Measurements from ENCODE around the gene TM2D1.

TM2D1 gene

DNA sequence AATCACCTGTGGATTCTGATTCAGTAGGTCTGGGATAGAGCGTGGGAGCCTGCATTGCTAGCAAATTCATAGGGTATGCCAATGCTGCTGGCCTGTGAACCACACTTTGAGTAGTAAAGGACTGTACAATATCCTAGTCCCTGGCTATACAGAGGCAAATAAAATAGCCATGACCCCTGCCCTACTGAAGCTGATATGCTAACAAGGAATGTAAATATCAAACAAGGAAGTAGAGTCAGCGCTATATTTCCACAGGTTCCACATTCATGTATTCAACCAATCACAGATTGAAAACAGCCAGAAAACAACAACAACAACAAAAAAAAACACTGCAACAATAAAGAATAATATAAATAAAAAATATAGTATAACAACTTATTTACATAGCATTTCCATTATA, 77.8 kb downstream of the TM2D1 start:
- H3K4me3 ChIP-seq (ENCODE audit: low read depth in 1 of 5, low read length in 5 of 5): no peak overlapping the region
- H3K9ac ChIP-seq (ENCODE audit: low read length in 5 of 5): no peak overlapping the region
- peaks cover 0 to 5% (median 0%) of the 10 kb centered on the region in 5 donors for H3K4me1 ChIP-seq (ENCODE audit: control insufficient read depth in 5 of 5, insufficient read depth in 5 of 5, low read length in 5 of 5)
- H3K27me3 ChIP-seq (ENCODE audit: control insufficient read depth in 5 of 5, insufficient read depth in 4 of 5, low read length in 5 of 5): no peaks in the 10 kb centered on the region
- H3K9me3 ChIP-seq (ENCODE audit: control insufficient read depth in 5 of 5, low read length in 5 of 5): no peaks in the 10 kb centered on the region
- no peaks in the 10 kb centered on the region for H3K36me3 ChIP-seq (ENCODE audit: control insufficient read depth in 5 of 5, insufficient read depth in 5 of 5, low read length in 5 of 5)
- no peak overlapping the region for H3K27ac ChIP-seq (ENCODE audit: low read depth, low read length)

- Histone ChIP-seq H3K27me3 (ENCODE audit: control insufficient read depth in 5 of 5, insufficient read depth in 4 of 5, low read length in 5 of 5) (no peaks in the 10 kb centered on the region), H3K9me3 (ENCODE audit: control insufficient read depth in 5 of 5, low read length in 5 of 5) (no peaks in the 10 kb centered on the region), H3K36me3 (ENCODE audit: control insufficient read depth in 5 of 5, insufficient read depth in 5 of 5, low read length in 5 of 5) (no peaks in the 10 kb centered on the region), H3K4me3 (ENCODE audit: low read depth in 1 of 5, low read length in 5 of 5) (no peak overlapping the region), H3K4me1 (ENCODE audit: control insufficient read depth in 5 of 5, insufficient read depth in 5 of 5, low read length in 5 of 5) (peaks cover 0 to 18% (median 15%) of the 10 kb centered on the region in 5 donors), H3K27ac (ENCODE audit: low read depth, low read length) (no peak overlapping the region), H3K9ac (ENCODE audit: low read length in 5 of 5) (no peak overlapping the region)
Observed at GRCh38 chr1:61645476-61645875, 79.5 kb downstream of the TM2D1 start.

GRCh38 chr1:61644303-61644702, 80.6 kb downstream of the TM2D1 start:
- Histone ChIP-seq H3K27ac (ENCODE audit: low read depth, low read length) (no peak overlapping the region), H3K9me3 (ENCODE audit: control insufficient read depth in 5 of 5, low read length in 5 of 5) (no peaks in the 10 kb centered on the region), H3K27me3 (ENCODE audit: control insufficient read depth in 5 of 5, insufficient read depth in 4 of 5, low read length in 5 of 5) (no peaks in the 10 kb centered on the region), H3K36me3 (ENCODE audit: control insufficient read depth in 5 of 5, insufficient read depth in 5 of 5, low read length in 5 of 5) (no peaks in the 10 kb centered on the region), H3K4me3 (ENCODE audit: low read depth in 1 of 5, low read length in 5 of 5) (no peak overlapping the region), H3K4me1 (ENCODE audit: control insufficient read depth in 5 of 5, insufficient read depth in 5 of 5, low read length in 5 of 5) (peaks cover 0 to 22% (median 18%) of the 10 kb centered on the region in 5 donors), H3K9ac (ENCODE audit: low read length in 5 of 5) (no peak overlapping the region)

GRCh38 chr1:61642475-61643232, 82.3 kb downstream of the TM2D1 start:
- no peak overlapping the region for H3K4me3 ChIP-seq (ENCODE audit: low read depth in 1 of 5, low read length in 5 of 5)
- no peaks in the 10 kb centered on the region for H3K36me3 ChIP-seq (ENCODE audit: control insufficient read depth in 5 of 5, insufficient read depth in 5 of 5, low read length in 5 of 5)
- no peak overlapping the region for H3K9ac ChIP-seq (ENCODE audit: low read length in 5 of 5)
- no peaks in the 10 kb centered on the region for H3K9me3 ChIP-seq (ENCODE audit: control insufficient read depth in 5 of 5, low read length in 5 of 5)
- no peak overlapping the region for H3K27ac ChIP-seq (ENCODE audit: low read depth, low read length)
- H3K27me3 ChIP-seq (ENCODE audit: control insufficient read depth in 5 of 5, insufficient read depth in 4 of 5, low read length in 5 of 5): no peaks in the 10 kb centered on the region
- peaks cover 0 to 34% (median 31%) of the 10 kb centered on the region in 5 donors for H3K4me1 ChIP-seq (ENCODE audit: control insufficient read depth in 5 of 5, insufficient read depth in 5 of 5, low read length in 5 of 5)

DNA sequence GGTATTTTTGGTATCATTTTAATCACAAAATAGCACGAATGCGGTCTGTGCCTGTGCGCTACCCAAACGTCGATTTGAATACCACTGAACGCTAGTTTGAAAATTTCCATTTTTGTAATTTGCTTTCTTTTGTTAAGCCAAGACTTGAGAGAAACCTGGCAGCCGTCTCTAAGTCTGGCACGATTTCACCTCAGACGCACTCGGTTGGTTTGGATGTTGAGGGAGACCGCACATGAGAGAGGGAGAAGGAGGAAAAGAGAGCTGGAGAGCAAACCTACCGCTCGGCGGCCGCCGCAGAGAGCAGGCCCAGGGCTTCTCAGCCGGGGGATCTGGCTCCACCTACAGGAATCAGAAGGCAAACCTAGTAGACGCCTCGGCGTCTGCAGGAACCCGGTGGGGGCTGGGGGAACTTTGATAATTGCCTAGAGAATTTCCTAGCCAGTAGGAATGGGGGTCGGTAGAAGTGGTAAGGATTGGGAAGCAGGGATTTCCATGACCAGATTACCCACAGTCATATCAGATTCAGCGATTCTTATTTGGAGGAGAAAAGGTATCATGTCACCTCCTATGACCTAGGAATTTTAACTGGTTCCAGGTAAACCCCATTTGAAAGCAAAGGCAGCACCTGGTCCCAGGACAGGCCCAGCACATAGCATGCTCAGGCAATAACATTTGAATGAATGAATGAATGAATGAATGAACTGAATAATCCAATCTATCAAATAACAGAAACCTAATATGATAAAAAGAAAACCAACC, 83.2 kb downstream of the TM2D1 start:
- Histone ChIP-seq H3K27ac (ENCODE audit: low read depth, low read length) (peak overlapping the region; percentile 58), H3K9ac (ENCODE audit: low read length in 5 of 5) (peak overlapping the region; percentile 51 to 70 (median 60)), H3K9me3 (ENCODE audit: control insufficient read depth in 5 of 5, low read length in 5 of 5) (no peaks in the 10 kb centered on the region), H3K4me1 (ENCODE audit: control insufficient read depth in 5 of 5, insufficient read depth in 5 of 5, low read length in 5 of 5) (peaks cover 0 to 39% (median 31%) of the 10 kb centered on the region in 5 donors), H3K4me3 (ENCODE audit: low read depth in 1 of 5, low read length in 5 of 5) (peak overlapping the region; percentile 41 to 72 (median 56)), H3K36me3 (ENCODE audit: control insufficient read depth in 5 of 5, insufficient read depth in 5 of 5, low read length in 5 of 5) (no peaks in the 10 kb centered on the region), H3K27me3 (ENCODE audit: control insufficient read depth in 5 of 5, insufficient read depth in 4 of 5, low read length in 5 of 5) (no peaks in the 10 kb centered on the region)

DNA sequence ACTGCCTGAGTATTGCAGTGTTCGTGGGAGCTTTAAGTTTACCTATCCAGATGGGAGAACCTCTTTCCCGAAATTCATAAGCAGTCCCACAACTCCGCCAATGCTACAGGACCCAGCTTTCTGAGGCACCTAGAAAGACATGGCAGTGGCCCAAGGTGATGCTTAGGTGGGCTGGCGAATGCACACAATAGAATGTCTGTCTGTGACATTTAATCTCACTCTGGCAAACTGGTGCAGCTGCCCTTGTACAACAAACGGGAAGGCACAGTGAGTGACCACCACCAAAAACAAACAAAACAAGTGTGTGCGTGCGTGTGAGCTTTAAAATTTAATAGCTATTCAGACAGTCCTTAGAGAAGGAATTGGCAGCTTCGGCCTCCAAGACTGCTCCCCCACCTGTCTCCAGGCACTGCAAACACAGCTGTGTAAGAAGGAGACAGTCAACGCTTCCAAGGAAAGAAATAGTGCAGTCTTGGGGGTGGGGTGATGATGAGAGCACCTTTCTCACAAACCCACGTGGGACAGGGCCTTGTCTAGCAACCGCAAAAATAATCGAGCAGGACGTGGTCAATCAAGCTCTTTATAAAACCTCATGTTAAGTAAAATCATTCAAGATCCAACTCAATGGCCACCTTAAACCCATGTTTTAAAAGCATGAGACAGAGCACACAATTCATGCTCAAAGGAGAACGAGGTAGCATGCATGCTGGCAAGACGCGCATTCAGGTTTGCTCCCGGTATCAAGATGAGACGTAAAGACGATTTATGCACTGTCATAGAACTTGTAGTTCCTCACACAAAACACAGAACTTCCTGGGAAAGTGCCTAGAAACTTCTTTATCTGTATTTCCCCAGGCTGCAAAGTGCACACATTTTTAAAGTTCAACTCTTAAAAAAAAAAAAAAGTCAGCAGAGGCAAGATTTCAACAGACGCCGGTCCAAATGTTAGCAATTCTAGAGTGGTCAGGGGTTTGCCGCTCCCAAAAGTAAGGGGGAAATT, 84.1 kb downstream of the TM2D1 start:
- peak overlapping the region; percentile 51 to 70 (median 60) for H3K9ac ChIP-seq (ENCODE audit: low read length in 5 of 5)

GRCh38 chr1:61639608-61640336, 85.2 kb downstream of the TM2D1 start:
- Histone ChIP-seq H3K9me3 (ENCODE audit: control insufficient read depth in 5 of 5, low read length in 5 of 5) (no peaks in the 10 kb centered on the region), H3K36me3 (ENCODE audit: control insufficient read depth in 5 of 5, insufficient read depth in 5 of 5, low read length in 5 of 5) (no peaks in the 10 kb centered on the region), H3K4me1 (ENCODE audit: control insufficient read depth in 5 of 5, insufficient read depth in 5 of 5, low read length in 5 of 5) (peaks cover 0 to 40% (median 31%) of the 10 kb centered on the region in 5 donors), H3K4me3 (ENCODE audit: low read depth in 1 of 5, low read length in 5 of 5) (no peak overlapping the region), H3K27me3 (ENCODE audit: control insufficient read depth in 5 of 5, insufficient read depth in 4 of 5, low read length in 5 of 5) (no peaks in the 10 kb centered on the region), H3K9ac (ENCODE audit: low read length in 5 of 5) (no peak overlapping the region), H3K27ac (ENCODE audit: low read depth, low read length) (no peak overlapping the region)

More for the DNA sequence above, 84.1 kb downstream of the TM2D1 start:
- peak overlapping the region; percentile 41 to 72 (median 56) for H3K4me3 ChIP-seq (ENCODE audit: low read depth in 1 of 5, low read length in 5 of 5)
- no peaks in the 10 kb centered on the region for H3K36me3 ChIP-seq (ENCODE audit: control insufficient read depth in 5 of 5, insufficient read depth in 5 of 5, low read length in 5 of 5)
- peak overlapping the region; percentile 58 for H3K27ac ChIP-seq (ENCODE audit: low read depth, low read length)
- no peaks in the 10 kb centered on the region for H3K9me3 ChIP-seq (ENCODE audit: control insufficient read depth in 5 of 5, low read length in 5 of 5)
- no peaks in the 10 kb centered on the region for H3K27me3 ChIP-seq (ENCODE audit: control insufficient read depth in 5 of 5, insufficient read depth in 4 of 5, low read length in 5 of 5)
- H3K4me1 ChIP-seq (ENCODE audit: control insufficient read depth in 5 of 5, insufficient read depth in 5 of 5, low read length in 5 of 5): peaks cover 0 to 40% (median 31%) of the 10 kb centered on the region in 5 donors

GRCh38 chr1:61638911-61639605, 85.9 kb downstream of the TM2D1 start:
- Histone ChIP-seq H3K27ac (ENCODE audit: low read depth, low read length) (no peak overlapping the region), H3K27me3 (ENCODE audit: control insufficient read depth in 5 of 5, insufficient read depth in 4 of 5, low read length in 5 of 5) (no peaks in the 10 kb centered on the region), H3K36me3 (ENCODE audit: control insufficient read depth in 5 of 5, insufficient read depth in 5 of 5, low read length in 5 of 5) (no peaks in the 10 kb centered on the region), H3K4me3 (ENCODE audit: low read depth in 1 of 5, low read length in 5 of 5) (no peak overlapping the region), H3K9ac (ENCODE audit: low read length in 5 of 5) (no peak overlapping the region), H3K4me1 (ENCODE audit: control insufficient read depth in 5 of 5, insufficient read depth in 5 of 5, low read length in 5 of 5) (peaks cover 0 to 40% (median 31%) of the 10 kb centered on the region in 5 donors), H3K9me3 (ENCODE audit: control insufficient read depth in 5 of 5, low read length in 5 of 5) (no peaks in the 10 kb centered on the region)

DNA sequence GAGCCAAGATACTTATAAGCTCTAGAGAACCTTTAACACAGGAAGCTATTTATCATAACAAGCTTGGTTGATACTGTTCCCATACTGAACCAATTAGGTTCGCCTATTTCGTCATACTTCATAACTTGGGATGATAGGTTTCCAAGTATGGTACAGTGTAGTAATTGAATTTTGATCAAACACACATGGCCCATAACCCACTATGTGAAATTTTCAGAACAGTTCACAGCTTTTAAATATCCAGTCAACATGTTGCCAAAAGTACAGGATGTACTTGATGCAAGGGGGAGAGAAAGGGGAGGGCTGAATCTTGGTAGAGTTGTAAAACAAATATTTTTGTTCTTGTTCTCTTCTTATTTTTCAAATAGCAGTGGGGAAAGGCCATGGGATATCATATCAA, 86.6 kb downstream of the TM2D1 start:
- Histone ChIP-seq H3K36me3 (ENCODE audit: control insufficient read depth in 5 of 5, insufficient read depth in 5 of 5, low read length in 5 of 5) (no peaks in the 10 kb centered on the region), H3K9ac (ENCODE audit: low read length in 5 of 5) (no peak overlapping the region), H3K27me3 (ENCODE audit: control insufficient read depth in 5 of 5, insufficient read depth in 4 of 5, low read length in 5 of 5) (no peaks in the 10 kb centered on the region), H3K4me1 (ENCODE audit: control insufficient read depth in 5 of 5, insufficient read depth in 5 of 5, low read length in 5 of 5) (peaks cover 0 to 40% (median 31%) of the 10 kb centered on the region in 5 donors), H3K4me3 (ENCODE audit: low read depth in 1 of 5, low read length in 5 of 5) (no peak overlapping the region), H3K9me3 (ENCODE audit: control insufficient read depth in 5 of 5, low read length in 5 of 5) (no peaks in the 10 kb centered on the region), H3K27ac (ENCODE audit: low read depth, low read length) (no peak overlapping the region)
